Endothelial cell of umbilical vein (primary cell): ENCODE measurements around the gene TRAF3. TPM values are rescaled to one million over a fixed set of nuclear protein-coding genes. Genes with fewer than 3 reads are reported as not detected.
"Not testable (repeated sequence)": the region's sequence is repeated elsewhere in the genome, so short reads cannot be mapped to it uniquely, and the experiment has no call there.

Experiments used
- BruUV-seq: library from RNA; stranded (reverse); fragments of 400-500 nt; replicated peaks from 2 replicates; lab custom pipeline; 2021; lab: Mats Ljungman, UMichigan
- CTCF ChIA-PET: fragments of 300-600, 350-600 bp; sonication (Branson Sonifier 250); formaldehyde crosslinking; loops from one replicate; lab custom pipeline; 2021; ENCODE audit warnings: antibody characterized with exemption, inconsistent platforms; lab: Charles Lee
- POLR2A ChIA-PET: fragments of 300-600, 350-600 bp; sonication (Branson Sonifier 250); formaldehyde crosslinking; loops from one replicate; lab custom pipeline; 2021; ENCODE audit warnings: antibody characterized with exemption, inconsistent platforms; lab: Charles Lee
- DNase-seq: peaks from one replicate; pipeline ENCODE4 v3.0.0-alpha.2; 2011; ENCODE audit warnings: low read depth, low spot score
- FAIRE-seq: peaks from 2 replicates; lab custom pipeline; 2011; peaks lifted over from hg19 to GRCh38; lab: Jason Lieb, UNC
- H2AFZ ChIP-seq: 2 replicates; pipeline ENCODE4 v1.6.0; 2012; ENCODE audit warnings: low read depth, low read length, control low read depth, inconsistent platforms
- H3K27ac ChIP-seq: 2 replicates; pipeline ENCODE4 v1.5.1; 2011; ENCODE audit warnings: low read depth, mild to moderate bottlenecking, control low read depth, low read length, moderate library complexity; ENCODE audit not compliant: insufficient read depth
- H3K27me3 ChIP-seq, 2 experiments: 2 replicates each; pipeline versions ENCODE4 v1.6.0 to v1.6.1; 2011; ENCODE audit warnings: low read length in 2 of 2, mixed read lengths in 1 of 2; ENCODE audit not compliant: control insufficient read depth in 2 of 2, insufficient read depth in 2 of 2
- H3K36me3 ChIP-seq, 2 experiments: 2 replicates in 1 of 2; 3 replicates in 1 of 2; pipeline ENCODE4 v1.5.1; 2011; ENCODE audit warnings: low read length in 2 of 2, mild to moderate bottlenecking in 1 of 2, moderate library complexity in 1 of 2; ENCODE audit not compliant: control insufficient read depth in 2 of 2, insufficient read depth in 2 of 2; ENCODE audit errors: extremely low read depth in 1 of 2
- H3K4me1 ChIP-seq: 3 replicates; pipeline ENCODE4 v1.5.1; 2011; ENCODE audit warnings: mild to moderate bottlenecking, low read length; ENCODE audit not compliant: control insufficient read depth, insufficient read depth; ENCODE audit errors: extremely low read depth
- H3K4me2 ChIP-seq: 2 replicates; pipeline ENCODE4 v1.6.1; 2011; ENCODE audit warnings: low read length, control low read depth, mixed read lengths; ENCODE audit not compliant: insufficient read depth
- H3K4me3 ChIP-seq, 3 experiments: fragments of 200-600 bp in 1 of 3; sonication (generic), shearing (Covaris generic) in 1 of 3; replicated peaks in 1 of 3; 2 replicates each; pipeline ENCODE4 v1.5.1; 2011 to 2016; ENCODE audit warnings: control low read depth in 3 of 3, low read length in 3 of 3, mild to moderate bottlenecking in 2 of 3, inconsistent platforms in 1 of 3, low read depth in 1 of 3, moderate library complexity in 1 of 3; ENCODE audit not compliant: insufficient read depth in 1 of 3
- H3K79me2 ChIP-seq: 2 replicates; pipeline ENCODE4 v1.6.0; 2012; ENCODE audit warnings: low read length, inconsistent platforms; ENCODE audit not compliant: control insufficient read depth, insufficient read depth
- H3K9ac ChIP-seq: replicated peaks from 2 replicates; pipeline ENCODE3; 2011; ENCODE audit warnings: low read length, control low read depth; ENCODE audit not compliant: insufficient read depth; ENCODE audit errors: extremely low read depth
- H3K9me1 ChIP-seq: replicated peaks from 3 replicates; pipeline ENCODE4 v1.6.0; 2011; ENCODE audit warnings: mild to moderate bottlenecking, low read length; ENCODE audit not compliant: control insufficient read depth, insufficient read depth; ENCODE audit errors: extremely low read depth
- H3K9me3 ChIP-seq: replicated peaks from 2 replicates; pipeline ENCODE4 v1.5.1; 2012; ENCODE audit warnings: low read length, inconsistent platforms; ENCODE audit not compliant: control insufficient read depth, insufficient read depth
- H4K20me1 ChIP-seq: replicated peaks from 2 replicates; pipeline ENCODE3; 2011; ENCODE audit warnings: mild to moderate bottlenecking, low read length; ENCODE audit not compliant: control insufficient read depth, insufficient read depth; ENCODE audit errors: extremely low read depth
- EZH2 ChIP-seq: IDR thresholded peaks from 2 replicates; pipeline ENCODE4 v1.6.1; 2012; ENCODE audit warnings: borderline replicate concordance, low read depth, mild to moderate bottlenecking, moderate library complexity, low read length, inconsistent platforms; ENCODE audit not compliant: severe bottlenecking
- FOS ChIP-seq: IDR thresholded peaks from 2 replicates; pipeline ENCODE4 v1.6.1; 2011; ENCODE audit warnings: mild to moderate bottlenecking, low read length, moderate library complexity, borderline replicate concordance; ENCODE audit not compliant: insufficient read depth
- GATA2 ChIP-seq: IDR thresholded peaks from 2 replicates; pipeline ENCODE4 v1.7.0; 2011; ENCODE audit warnings: low read depth, mild to moderate bottlenecking, moderate library complexity, mixed read lengths, low read length; ENCODE audit not compliant: insufficient read length, insufficient read depth
- JUN ChIP-seq: IDR thresholded peaks from 2 replicates; pipeline ENCODE4 v1.6.1; 2011; ENCODE audit warnings: borderline replicate concordance, low read depth; ENCODE audit not compliant: insufficient read length, insufficient read depth
- MAX ChIP-seq: IDR thresholded peaks from 2 replicates; pipeline ENCODE4 v1.6.1; 2011; ENCODE audit not compliant: insufficient read depth, insufficient read length
- MYC ChIP-seq: IDR thresholded peaks from one replicate; pipeline ENCODE4 v1.6.1; 2011; ENCODE audit warnings: mild to moderate bottlenecking, low read depth, low read length
- POLR2A ChIP-seq: IDR thresholded peaks from 2 replicates; pipeline ENCODE4 v1.6.1; 2012; ENCODE audit warnings: low read depth, mild to moderate bottlenecking, control low read depth, low read length
- POLR2AphosphoS5 ChIP-seq: IDR thresholded peaks from 2 replicates; pipeline ENCODE4 v1.6.1; 2012; ENCODE audit warnings: low read depth, mild to moderate bottlenecking, control low read depth, low read length, moderate library complexity; ENCODE audit not compliant: insufficient read depth
- dilution Hi-C: fragments of 300-500 bp; cut with MboI; formaldehyde crosslinking; loops from one replicate; pipeline ENCODE4 v1.15.0; 2019; ENCODE audit warnings: low sequenced_read_pairs; ENCODE audit not compliant: extremely low pct_ligation_motif_present
- intact Hi-C: fragments of 100-400 bp; cut with micrococcal nuclease; formaldehyde crosslinking; loops from one replicate; pipeline ENCODE4 v1.10.0; 2022
- polyA plus RNA-seq, 4 experiments: library from polyadenylated mRNA; depleted of rRNA in 3 of 4; stranded (reverse) in 3 of 4; unstranded in 1 of 4; fragments of >200 nt; gene quantifications; 2 replicates each; pipeline versions ENCODE4 v1.2.1 to v1.2.3, GENCODE V29; 2011 to 2012; ENCODE audit warnings: missing spikeins in 1 of 4
- total RNA-seq: library from RNA; stranded (reverse); gene quantifications from 2 replicates; pipeline ENCODE4 v1.2.3, GENCODE V29; 2021
- TF ChIP-seq, protein P1 (sequence below), 2 donors: IDR thresholded peaks; 1 replicate in 1 of 2; 2 replicates in 1 of 2; pipeline ENCODE4 v1.5.1; 2011; ENCODE audit warnings: low read length in 2 of 2, mild to moderate bottlenecking in 2 of 2, moderate library complexity in 2 of 2, control low read depth in 1 of 2, inconsistent platforms in 1 of 2, low read depth in 1 of 2; ENCODE audit not compliant: insufficient read depth in 1 of 2; ENCODE audit errors: extremely low read depth in 1 of 2

The TRAF3 gene
- total and polyA plus RNA-seq, 2 donors (not counting 3 experiments of a cell fraction or from before 2014, with no cell fraction given): 14.4 to 27.6 TPM

DNA sequence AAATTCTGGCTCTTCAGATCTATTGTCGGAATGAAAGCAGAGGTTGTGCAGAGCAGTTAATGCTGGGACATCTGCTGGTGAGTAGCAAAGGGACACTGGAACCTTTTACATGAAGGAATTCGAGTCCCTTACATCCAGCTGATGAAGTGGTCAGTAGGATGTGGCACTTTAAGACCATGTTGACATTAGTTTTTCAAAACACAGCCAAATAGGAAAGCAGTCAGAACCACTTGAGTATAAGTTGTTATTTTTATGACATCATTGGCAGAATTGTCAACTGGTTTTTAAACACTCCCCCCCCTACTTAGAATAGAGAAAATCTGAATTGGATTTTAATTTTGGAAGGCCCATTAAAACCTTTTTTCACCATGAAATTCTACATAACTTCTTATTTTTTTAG, 98.4 kb downstream of the TRAF3 start:
- H4K20me1 ChIP-seq: no peaks in the 10 kb centered on the region
- TF ChIP-seq FOS: no peak
- TF ChIP-seq MAX: no peak
- TF ChIP-seq EZH2: no peak
- TF ChIP-seq GATA2: no peak
- TF ChIP-seq, protein P1, sequence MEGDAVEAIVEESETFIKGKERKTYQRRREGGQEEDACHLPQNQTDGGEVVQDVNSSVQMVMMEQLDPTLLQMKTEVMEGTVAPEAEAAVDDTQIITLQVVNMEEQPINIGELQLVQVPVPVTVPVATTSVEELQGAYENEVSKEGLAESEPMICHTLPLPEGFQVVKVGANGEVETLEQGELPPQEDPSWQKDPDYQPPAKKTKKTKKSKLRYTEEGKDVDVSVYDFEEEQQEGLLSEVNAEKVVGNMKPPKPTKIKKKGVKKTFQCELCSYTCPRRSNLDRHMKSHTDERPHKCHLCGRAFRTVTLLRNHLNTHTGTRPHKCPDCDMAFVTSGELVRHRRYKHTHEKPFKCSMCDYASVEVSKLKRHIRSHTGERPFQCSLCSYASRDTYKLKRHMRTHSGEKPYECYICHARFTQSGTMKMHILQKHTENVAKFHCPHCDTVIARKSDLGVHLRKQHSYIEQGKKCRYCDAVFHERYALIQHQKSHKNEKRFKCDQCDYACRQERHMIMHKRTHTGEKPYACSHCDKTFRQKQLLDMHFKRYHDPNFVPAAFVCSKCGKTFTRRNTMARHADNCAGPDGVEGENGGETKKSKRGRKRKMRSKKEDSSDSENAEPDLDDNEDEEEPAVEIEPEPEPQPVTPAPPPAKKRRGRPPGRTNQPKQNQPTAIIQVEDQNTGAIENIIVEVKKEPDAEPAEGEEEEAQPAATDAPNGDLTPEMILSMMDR (IDR thresholded peaks at IDR 0.05; ENCODE audit: extremely low read depth in 1 of 2, insufficient read depth in 1 of 2, low read depth in 1 of 2, low read length in 2 of 2): no peak
- no peak for TF ChIP-seq MYC
- no peak for TF ChIP-seq POLR2AphosphoS5
- no peak for TF ChIP-seq JUN
- no peak for TF ChIP-seq POLR2A
- H3K79me2 ChIP-seq: no peaks in the 10 kb centered on the region
- no peaks in the 10 kb centered on the region for H3K9me3 ChIP-seq
- ChIA-PET POLR2A (no interaction called here), CTCF (interaction anchor here (1.0 to 1.2 kb wide), 2 partner anchors 11 to 181 kb away, joined by 3 to 5 read pairs; no protein-coding TSS in a partner anchor)
- no peak overlapping the region for H3K4me3 ChIP-seq
- H3K27ac ChIP-seq: no peak overlapping the region
- H3K9ac ChIP-seq: no peak overlapping the region
- dilution Hi-C loops: no loop called here
- FAIRE-seq (no peak), DNase-seq (peak; percentile 38)
- no TSS peak for BruUV-seq
- H3K27me3 ChIP-seq: no peaks in the 10 kb centered on the region
- H3K9me1 ChIP-seq: no peaks in the 10 kb centered on the region
- peaks cover 9 to 11% of the 10 kb centered on the region in 2 experiments for H3K36me3 ChIP-seq
- H3K4me1 ChIP-seq: no peaks in the 10 kb centered on the region
- H2AFZ ChIP-seq: no peak overlapping the region
- no peak overlapping the region for H3K4me2 ChIP-seq
- intact Hi-C loops: no loop called here

GRCh38 chr14:102877511-102877910, 100.3 kb downstream of the TRAF3 start:
- H3K9ac ChIP-seq, H3K9me1 ChIP-seq, H3K4me3 ChIP-seq, H3K36me3 ChIP-seq, H4K20me1 ChIP-seq, H3K79me2 ChIP-seq, H3K27me3 ChIP-seq, H3K27ac ChIP-seq, FAIRE-seq, H3K4me2 ChIP-seq, H3K9me3 ChIP-seq, BruUV-seq, dilution Hi-C loops, H2AFZ ChIP-seq, DNase-seq, intact Hi-C loops, H3K4me1 ChIP-seq, POLR2A ChIA-PET: not testable (repeated sequence)
- CTCF ChIA-PET: interaction anchor here (0.7 to 1.5 kb wide), 3 partner anchors 17 to 117 kb away, joined by 3 read pairs; no protein-coding TSS in a partner anchor
